ENCODE data around the gene MAP3K19.

- TF ChIP-seq, protein P1, sequence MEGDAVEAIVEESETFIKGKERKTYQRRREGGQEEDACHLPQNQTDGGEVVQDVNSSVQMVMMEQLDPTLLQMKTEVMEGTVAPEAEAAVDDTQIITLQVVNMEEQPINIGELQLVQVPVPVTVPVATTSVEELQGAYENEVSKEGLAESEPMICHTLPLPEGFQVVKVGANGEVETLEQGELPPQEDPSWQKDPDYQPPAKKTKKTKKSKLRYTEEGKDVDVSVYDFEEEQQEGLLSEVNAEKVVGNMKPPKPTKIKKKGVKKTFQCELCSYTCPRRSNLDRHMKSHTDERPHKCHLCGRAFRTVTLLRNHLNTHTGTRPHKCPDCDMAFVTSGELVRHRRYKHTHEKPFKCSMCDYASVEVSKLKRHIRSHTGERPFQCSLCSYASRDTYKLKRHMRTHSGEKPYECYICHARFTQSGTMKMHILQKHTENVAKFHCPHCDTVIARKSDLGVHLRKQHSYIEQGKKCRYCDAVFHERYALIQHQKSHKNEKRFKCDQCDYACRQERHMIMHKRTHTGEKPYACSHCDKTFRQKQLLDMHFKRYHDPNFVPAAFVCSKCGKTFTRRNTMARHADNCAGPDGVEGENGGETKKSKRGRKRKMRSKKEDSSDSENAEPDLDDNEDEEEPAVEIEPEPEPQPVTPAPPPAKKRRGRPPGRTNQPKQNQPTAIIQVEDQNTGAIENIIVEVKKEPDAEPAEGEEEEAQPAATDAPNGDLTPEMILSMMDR (conservative IDR thresholded peaks at IDR 0.05; ENCODE audit: low read depth, low read length): no peak
- TF ChIP-seq EZH2 (IDR thresholded peaks at IDR 0.05; ENCODE audit: low read length, unreplicated experiment): no peak
These were observed 41.5 kb downstream of the MAP3K19 start for GRCh38 chr2:135005753-135006152.
